ENCODE measurements around the gene FBXO45. TPM values are rescaled to one million over a fixed set of nuclear protein-coding genes. Genes with fewer than 3 reads are reported as not detected.

The FBXO45 gene
- total RNA-seq, 1 donor from 2014 or later: 23.1 TPM

GRCh38 chr3:196552253-196552652 lies 16.2 kb upstream of the FBXO45 start:
- no peaks in the 10 kb centered on the region for H4K20me1 ChIP-seq (ENCODE audit: low read depth)
- DNase-seq (ENCODE audit: low spot score): no peak
- no peak overlapping the region for H2AFZ ChIP-seq (replicated peaks)
- H3K4me3 Mint-ChIP-seq: no peak overlapping the region
- TF ChIP-seq EZH2 (IDR thresholded peaks at IDR 0.05) (no peak), EZH2phosphoT487 (IDR thresholded peaks at IDR 0.05) (no peak), CTCF (IDR thresholded peaks at IDR 0.05) (no peak)
- H3K27me3 ChIP-seq: no peaks in the 10 kb centered on the region
- H3K79me2 ChIP-seq (ENCODE audit: low read depth): no peaks in the 10 kb centered on the region
- no peaks in the 10 kb centered on the region for H3K36me3 ChIP-seq
- H3K4me3 ChIP-seq: no peak overlapping the region
- H3K27ac ChIP-seq: no peak overlapping the region
- peaks cover 25% of the 10 kb centered on the region for H3K9me3 Mint-ChIP-seq
- H3K27me3 Mint-ChIP-seq (ENCODE audit: insufficient read depth, low read depth): no peaks in the 10 kb centered on the region
- no peak overlapping the region for H3K9ac ChIP-seq
- no peak overlapping the region for H3K4me2 ChIP-seq
- H3K36me3 Mint-ChIP-seq: peaks cover 8% of the 10 kb centered on the region
- H3K4me1 ChIP-seq: no peaks in the 10 kb centered on the region
- no peaks in the 10 kb centered on the region for H3K9me3 ChIP-seq (ENCODE audit: low read depth)
- no peaks in the 10 kb centered on the region for H3K4me1 Mint-ChIP-seq
- no peaks in the 10 kb centered on the region for H3F3A ChIP-seq (ENCODE audit: low read depth)
- H3K27ac Mint-ChIP-seq: no peak overlapping the region

GRCh38 chr3:196553551-196553950 lies 14.9 kb upstream of the FBXO45 start:
- Histone ChIP-seq H3K9me3 (ENCODE audit: low read depth) (no peaks in the 10 kb centered on the region), H3K4me2 (no peak overlapping the region), H3K79me2 (ENCODE audit: low read depth) (no peaks in the 10 kb centered on the region), H3K9ac (no peak overlapping the region), H4K20me1 (ENCODE audit: low read depth) (no peaks in the 10 kb centered on the region), H2AFZ (replicated peaks) (no peak overlapping the region), H3K4me3 (no peak overlapping the region), H3K36me3 (no peaks in the 10 kb centered on the region), H3K4me1 (no peaks in the 10 kb centered on the region), H3K27ac (no peak overlapping the region), H3F3A (ENCODE audit: low read depth) (no peaks in the 10 kb centered on the region), H3K27me3 (no peaks in the 10 kb centered on the region)
- Mint-ChIP-seq H3K36me3 (peaks cover 7% of the 10 kb centered on the region), H3K27ac (no peak overlapping the region), H3K27me3 (ENCODE audit: insufficient read depth, low read depth) (no peaks in the 10 kb centered on the region), H3K9me3 (peaks cover 17% of the 10 kb centered on the region), H3K4me3 (no peak overlapping the region), H3K4me1 (no peaks in the 10 kb centered on the region)
- no peak for DNase-seq (ENCODE audit: low spot score)
- TF ChIP-seq CTCF (IDR thresholded peaks at IDR 0.05) (no peak), EZH2 (IDR thresholded peaks at IDR 0.05) (no peak), EZH2phosphoT487 (IDR thresholded peaks at IDR 0.05) (no peak)

- H4K20me1 ChIP-seq (ENCODE audit: low read depth): no peaks in the 10 kb centered on the region
- no peak for DNase-seq (ENCODE audit: low spot score)
- peaks cover 13% of the 10 kb centered on the region for H3K9me3 Mint-ChIP-seq
- H3K36me3 ChIP-seq: no peaks in the 10 kb centered on the region
- H3K4me1 ChIP-seq: no peaks in the 10 kb centered on the region
- no peak overlapping the region for H3K9ac ChIP-seq
- H2AFZ ChIP-seq (replicated peaks): no peak overlapping the region
- no peak overlapping the region for H3K4me3 Mint-ChIP-seq
- H3K4me2 ChIP-seq: no peak overlapping the region
- H3K36me3 Mint-ChIP-seq: peaks cover 7% of the 10 kb centered on the region
- H3K27ac Mint-ChIP-seq: no peak overlapping the region
- no peaks in the 10 kb centered on the region for H3K9me3 ChIP-seq (ENCODE audit: low read depth)
- no peaks in the 10 kb centered on the region for H3F3A ChIP-seq (ENCODE audit: low read depth)
- no peak overlapping the region for H3K4me3 ChIP-seq
- H3K27me3 Mint-ChIP-seq (ENCODE audit: insufficient read depth, low read depth): no peaks in the 10 kb centered on the region
- H3K27me3 ChIP-seq: no peaks in the 10 kb centered on the region
- no peak overlapping the region for H3K27ac ChIP-seq
- H3K79me2 ChIP-seq (ENCODE audit: low read depth): no peaks in the 10 kb centered on the region
- H3K4me1 Mint-ChIP-seq: no peaks in the 10 kb centered on the region
- no peak for TF ChIP-seq EZH2 (IDR thresholded peaks at IDR 0.05)
- no peak for TF ChIP-seq CTCF (IDR thresholded peaks at IDR 0.05)
- no peak for TF ChIP-seq EZH2phosphoT487 (IDR thresholded peaks at IDR 0.05)
These were observed 14.3 kb upstream of the FBXO45 start for GRCh38 chr3:196554205-196554604.
